HCT116 (cell line): ENCODE data around the gene PCYT1B. TPM values are rescaled to one million over a fixed set of nuclear protein-coding genes. Genes with fewer than 3 reads are reported as not detected.

Experiments
- ATAC-seq: fragments of 200-7000 bp; cut with Tn5 transposase; 2 replicates; pipeline ENCODE4 v1.9.1; 2020; ENCODE audit warnings: mild to moderate bottlenecking, moderate library complexity
- BruUV-seq: library from RNA; stranded (reverse); fragments of 400-500 nt; replicated peaks from 2 replicates; lab custom pipeline; 2021; lab: Mats Ljungman, UMichigan
- CTCF ChIA-PET: fragments of 300-600 bp; sonication (Branson Sonifier 250); formaldehyde crosslinking; loops from one replicate; lab custom pipeline; 2021; ENCODE audit warnings: antibody characterized with exemption; lab: Charles Lee
- POLR2A ChIA-PET: fragments of 300-600, 350-600 bp; sonication (Branson Sonifier 250); formaldehyde crosslinking; loops from one replicate; lab custom pipeline; 2021; ENCODE audit warnings: antibody characterized with exemption; lab: Charles Lee
- RAD21 ChIA-PET, 2 experiments: fragments of 300-600 bp; sonication (Branson Sonifier 250); formaldehyde crosslinking; loops; one replicate each; lab custom pipeline; 2023; ENCODE audit warnings: low total read pairs in 2 of 2; ENCODE audit not compliant: uncharacterized antibody in 2 of 2, unreplicated experiment in 2 of 2, low non-redundant PET in 1 of 2; lab: Charles Lee
- DNase-seq: peaks from one replicate; pipeline ENCODE4 v3.0.0-alpha.2; 2010; ENCODE audit warnings: low read depth, low spot score
- H2AFZ ChIP-seq: fragments of 200-600 bp; shearing (Covaris generic), sonication (generic); 2 replicates; pipeline ENCODE4 v1.6.1; 2017; ENCODE audit warnings: low read depth, mixed run types, mixed read lengths, antibody characterized with exemption, low read length; ENCODE audit not compliant: poor library complexity, severe bottlenecking
- H3K27ac ChIP-seq: 2 replicates; pipeline ENCODE4 v1.5.1; 2012; ENCODE audit warnings: low read depth, low read length
- H3K27me3 ChIP-seq: fragments of 200-600 bp; sonication (generic); 2 replicates; pipeline ENCODE4 v1.6.1; 2016; ENCODE audit warnings: mixed run types, low read length, mixed read lengths; ENCODE audit not compliant: insufficient read depth
- H3K36me3 ChIP-seq, 2 experiments: fragments of 200-500 bp in 1 of 2; fragments of 200-600 bp in 1 of 2; sonication (Bioruptor generic) in 1 of 2; sonication (generic) in 1 of 2; 2 replicates each; pipeline versions ENCODE4 v1.5.1 to v1.6.1; 2014 to 2016; ENCODE audit warnings: low read length in 2 of 2, inconsistent platforms in 1 of 2, mixed read lengths in 1 of 2, mixed run types in 1 of 2; ENCODE audit not compliant: insufficient read depth in 2 of 2, control insufficient read depth in 1 of 2
- H3K4me1 ChIP-seq, 2 experiments: fragments of 200-600 bp in 1 of 2; sonication (generic) in 1 of 2; 2 replicates each; pipeline versions ENCODE4 v1.5.1 to v1.6.1; 2012 to 2017; ENCODE audit warnings: low read length in 2 of 2, inconsistent platforms in 1 of 2, mild to moderate bottlenecking in 1 of 2, mixed read lengths in 1 of 2, mixed run types in 1 of 2, moderate library complexity in 1 of 2; ENCODE audit not compliant: insufficient read depth in 2 of 2, control insufficient read depth in 1 of 2
- H3K4me2 ChIP-seq: fragments of 200-600 bp; sonication (generic); 2 replicates; pipeline ENCODE4 v1.6.1; 2017; ENCODE audit warnings: mixed run types, low read length, mixed read lengths
- H3K4me3 ChIP-seq, 2 experiments: fragments of 200-600 bp in 1 of 2; sonication (generic) in 1 of 2; replicated peaks in 1 of 2; 2 replicates each; pipeline ENCODE4 v1.5.1; 2011 to 2016; ENCODE audit warnings: low read length in 2 of 2, control low read depth in 1 of 2, low read depth in 1 of 2, mild to moderate bottlenecking in 1 of 2, mixed read lengths in 1 of 2, mixed run types in 1 of 2
- H3K79me2 ChIP-seq: fragments of 200-600 bp; sonication (generic); 2 replicates; pipeline ENCODE4 v1.6.1; 2017; ENCODE audit warnings: mild to moderate bottlenecking, mixed run types, low read length, moderate library complexity, mixed read lengths; ENCODE audit not compliant: insufficient read depth
- H3K9ac ChIP-seq: fragments of 200-600 bp; sonication (generic); 2 replicates; pipeline ENCODE4 v1.6.1; 2016; ENCODE audit warnings: low read length, mixed read lengths
- H3K9me2 ChIP-seq: fragments of 200-600 bp; sonication (generic), shearing (Covaris generic); 2 replicates; pipeline ENCODE4 v1.6.1; 2017; ENCODE audit warnings: mixed run types, mild to moderate bottlenecking, moderate library complexity; ENCODE audit not compliant: insufficient read depth
- H3K9me3 ChIP-seq, 2 experiments: fragments of 200-500 bp in 1 of 2; fragments of 200-600 bp in 1 of 2; sonication (Bioruptor generic) in 1 of 2; sonication (generic) in 1 of 2; 2 replicates each; pipeline ENCODE4 v1.6.1; 2014 to 2017; ENCODE audit warnings: low read length in 2 of 2, mixed read lengths in 2 of 2, inconsistent platforms in 1 of 2, low read depth in 1 of 2, mild to moderate bottlenecking in 1 of 2, mixed run types in 1 of 2, moderate library complexity in 1 of 2; ENCODE audit not compliant: control insufficient read depth in 1 of 2, insufficient read depth in 1 of 2
- H4K20me1 ChIP-seq: fragments of 200-600 bp; sonication (generic), shearing (Covaris generic); 2 replicates; pipeline ENCODE4 v1.6.1; 2017; ENCODE audit warnings: mixed run types, mild to moderate bottlenecking, moderate library complexity; ENCODE audit not compliant: insufficient read depth
- CBX3 ChIP-seq: IDR thresholded peaks from 2 replicates; pipeline ENCODE4 v1.6.1; 2012; ENCODE audit warnings: low read depth
- CEBPB ChIP-seq: IDR thresholded peaks from 2 replicates; pipeline ENCODE4 v1.6.1; 2012; ENCODE audit warnings: low read depth
- ELF1 ChIP-seq: IDR thresholded peaks from 2 replicates; pipeline ENCODE4 v1.6.1; 2012; ENCODE audit warnings: low read depth, borderline replicate concordance
- EZH2phosphoT487 ChIP-seq: fragments of 200-600 bp; IDR thresholded peaks from 2 replicates; pipeline ENCODE4 v1.6.1; 2018; ENCODE audit warnings: antibody characterized with exemption, borderline replicate concordance
- FOSL1 ChIP-seq: IDR thresholded peaks from 2 replicates; pipeline ENCODE4 v1.6.1; 2012; ENCODE audit warnings: low read depth
- JUND ChIP-seq: IDR thresholded peaks from 2 replicates; pipeline ENCODE4 v1.6.1; 2012
- MAX ChIP-seq: IDR thresholded peaks from 2 replicates; pipeline ENCODE4 v1.6.1; 2012
- POLR2A ChIP-seq: IDR thresholded peaks from 2 replicates; pipeline ENCODE4 v1.7.0; 2011; ENCODE audit warnings: borderline replicate concordance; ENCODE audit not compliant: insufficient read depth, insufficient read length; ENCODE audit errors: extremely low read depth
- POLR2AphosphoS5 ChIP-seq: IDR thresholded peaks from 2 replicates; pipeline ENCODE4 v1.6.1; 2011; ENCODE audit warnings: mild to moderate bottlenecking, low read depth, low read length, moderate library complexity
- RAD21 ChIP-seq: IDR thresholded peaks from 2 replicates; pipeline ENCODE4 v1.6.1; 2012; ENCODE audit warnings: low read depth, mild to moderate bottlenecking
- SIN3A ChIP-seq: IDR thresholded peaks from 2 replicates; pipeline ENCODE4 v1.6.1; 2012; ENCODE audit warnings: low read depth
- SP1 ChIP-seq: IDR thresholded peaks from 2 replicates; pipeline ENCODE4 v1.6.1; 2012; ENCODE audit warnings: low read depth
- TCF7L2 ChIP-seq: IDR thresholded peaks from 2 replicates; pipeline ENCODE4 v1.7.0; 2011; ENCODE audit warnings: borderline replicate concordance, inconsistent platforms; ENCODE audit not compliant: insufficient read depth, insufficient read length; ENCODE audit errors: extremely low read depth
- ZBTB33 ChIP-seq: IDR thresholded peaks from 2 replicates; pipeline ENCODE4 v1.6.1; 2011; ENCODE audit warnings: mild to moderate bottlenecking, low read length, moderate library complexity; ENCODE audit not compliant: insufficient replicate concordance; ENCODE audit errors: extremely low read depth
- ZFX ChIP-seq: fragments of 450-650 bp; IDR thresholded peaks from 2 replicates; pipeline ENCODE4 v1.6.1; 2017
- ZNF274 ChIP-seq: fragments of 200-500 bp; sonication (Bioruptor generic); IDR thresholded peaks from 2 replicates; pipeline ENCODE4 v1.6.1; 2014; ENCODE audit warnings: mild to moderate bottlenecking, low read depth, low read length, inconsistent platforms
- intact Hi-C: fragments of 100-400 bp; cut with micrococcal nuclease; formaldehyde crosslinking; loops from 2 replicates; pipeline ENCODE4 v1.10.0; 2022
- total RNA-seq: library from RNA; stranded (reverse); gene quantifications from one replicate; pipeline ENCODE4 v1.2.1, GENCODE V29; 2021; ENCODE audit not compliant: unreplicated experiment
- TF ChIP-seq, protein P1 (sequence below), 3 experiments: fragments of 200-600 bp in 1 of 3; sonication (generic) in 1 of 3; IDR thresholded peaks in 2 of 3; conservative IDR thresholded peaks in 1 of 3; 2 replicates each; pipeline ENCODE4 v1.5.1; 2012 to 2017; ENCODE audit warnings: low read depth in 2 of 3, low read length in 2 of 3, antibody characterized with exemption in 1 of 3, borderline replicate concordance in 1 of 3, control low read depth in 1 of 3, mild to moderate bottlenecking in 1 of 3, mixed read lengths in 1 of 3, mixed run types in 1 of 3, moderate library complexity in 1 of 3; ENCODE audit not compliant: insufficient read depth in 1 of 3

PCYT1B gene
- total RNA-seq, 1 experiment from 2014 or later: not detected

- no TSS peak for BruUV-seq
- TF ChIP-seq MAX: no peak
- TF ChIP-seq, protein P1, sequence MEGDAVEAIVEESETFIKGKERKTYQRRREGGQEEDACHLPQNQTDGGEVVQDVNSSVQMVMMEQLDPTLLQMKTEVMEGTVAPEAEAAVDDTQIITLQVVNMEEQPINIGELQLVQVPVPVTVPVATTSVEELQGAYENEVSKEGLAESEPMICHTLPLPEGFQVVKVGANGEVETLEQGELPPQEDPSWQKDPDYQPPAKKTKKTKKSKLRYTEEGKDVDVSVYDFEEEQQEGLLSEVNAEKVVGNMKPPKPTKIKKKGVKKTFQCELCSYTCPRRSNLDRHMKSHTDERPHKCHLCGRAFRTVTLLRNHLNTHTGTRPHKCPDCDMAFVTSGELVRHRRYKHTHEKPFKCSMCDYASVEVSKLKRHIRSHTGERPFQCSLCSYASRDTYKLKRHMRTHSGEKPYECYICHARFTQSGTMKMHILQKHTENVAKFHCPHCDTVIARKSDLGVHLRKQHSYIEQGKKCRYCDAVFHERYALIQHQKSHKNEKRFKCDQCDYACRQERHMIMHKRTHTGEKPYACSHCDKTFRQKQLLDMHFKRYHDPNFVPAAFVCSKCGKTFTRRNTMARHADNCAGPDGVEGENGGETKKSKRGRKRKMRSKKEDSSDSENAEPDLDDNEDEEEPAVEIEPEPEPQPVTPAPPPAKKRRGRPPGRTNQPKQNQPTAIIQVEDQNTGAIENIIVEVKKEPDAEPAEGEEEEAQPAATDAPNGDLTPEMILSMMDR (IDR thresholded peaks at IDR 0.05 in 2 of 3, conservative IDR thresholded peaks at IDR 0.05 in 1 of 3; ENCODE audit: borderline replicate concordance in 1 of 3, insufficient read depth in 1 of 3, low read depth in 2 of 3, low read length in 2 of 3): no peak
- no peak for TF ChIP-seq SIN3A
- TF ChIP-seq SP1: no peak
- TF ChIP-seq ZFX: no peak
- no peak for TF ChIP-seq POLR2AphosphoS5
- no peak for TF ChIP-seq ELF1
- TF ChIP-seq FOSL1: no peak
- no peak for TF ChIP-seq POLR2A
- TF ChIP-seq EZH2phosphoT487: no peak
- TF ChIP-seq TCF7L2: no peak
- no peak for TF ChIP-seq RAD21
- TF ChIP-seq ZNF274: no peak
- no peak for TF ChIP-seq CEBPB
- TF ChIP-seq JUND: no peak
- TF ChIP-seq ZBTB33: no peak
- no peak for TF ChIP-seq CBX3
- CTCF ChIA-PET: no interaction called here
- DNase-seq (no peak), ATAC-seq (no peak)
- Histone ChIP-seq H3K4me2 (no peak overlapping the region), H3K9me3 (no peaks in the 10 kb centered on the region), H2AFZ (no peak overlapping the region), H3K4me1 (no peaks in the 10 kb centered on the region), H4K20me1 (no peaks in the 10 kb centered on the region), H3K36me3 (no peaks in the 10 kb centered on the region), H3K9ac (no peak overlapping the region), H3K4me3 (no peak overlapping the region), H3K9me2 (no peaks in the 10 kb centered on the region), H3K79me2 (no peaks in the 10 kb centered on the region), H3K27me3 (no peaks in the 10 kb centered on the region), H3K27ac (no peak overlapping the region)
- intact Hi-C loops: no loop called here
- RAD21 ChIA-PET: no interaction called here
- POLR2A ChIA-PET: no interaction called here
Measured at GRCh38 chrX:24684048-24684447, 36.9 kb upstream of the PCYT1B start.
